Activated B cell treated with CpG ODN at 0.5 μM for 24 hours (primary cell): ENCODE data around the gene ZNF595. TPM values are rescaled to one million over a fixed set of nuclear protein-coding genes. Genes with fewer than 3 reads are reported as not detected.
A peak's percentile ranks its signal among the peaks of the same experiment; 100 is the strongest.

ENCODE experiments used
- ATAC-seq: fragments of 200-7000 bp; cut with Tn5 transposase; one replicate; pipeline ENCODE4 v1.10.0; 2021; ENCODE audit warnings: low read depth, mild to moderate bottlenecking, moderate library complexity
- CTCF ChIA-PET: fragments of 350-600 bp; sonication (Branson Sonifier 250); formaldehyde crosslinking; loops from one replicate; lab custom pipeline; 2021; ENCODE audit warnings: antibody characterized with exemption; lab: Charles Lee
- POLR2A ChIA-PET: fragments of 350-600 bp; sonication (Branson Sonifier 250); formaldehyde crosslinking; loops from one replicate; lab custom pipeline; 2021; ENCODE audit warnings: antibody characterized with exemption; lab: Charles Lee
- DNase-seq: peaks from one replicate; pipeline ENCODE4 v3.0.0; 2022
- H3K27ac Mint-ChIP-seq: one replicate; pipeline ENCODE4 v1.8.0; 2020; ENCODE audit warnings: mixed read lengths
- H3K27me3 Mint-ChIP-seq: one replicate; pipeline ENCODE4 v1.8.0; 2021; ENCODE audit warnings: mixed read lengths
- H3K36me3 Mint-ChIP-seq: one replicate; pipeline ENCODE4 v1.8.0; 2021; ENCODE audit warnings: low read depth, mixed read lengths
- H3K4me1 Mint-ChIP-seq: one replicate; pipeline ENCODE4 v1.8.0; 2021; ENCODE audit warnings: mixed read lengths
- H3K4me3 Mint-ChIP-seq: one replicate; pipeline ENCODE4 v1.8.0; 2020; ENCODE audit warnings: mild to moderate bottlenecking, mixed read lengths
- H3K9me3 Mint-ChIP-seq: one replicate; pipeline ENCODE4 v1.8.0; 2020; ENCODE audit warnings: mixed read lengths
- intact Hi-C: fragments of 100-400 bp; cut with micrococcal nuclease; formaldehyde crosslinking; loops from one replicate; pipeline ENCODE4 v1.15.1; 2024
- total RNA-seq: library from RNA; stranded (reverse); gene quantifications from 2 replicates; pipeline ENCODE4 v1.2.3, GENCODE V29; 2022
- TF ChIP-seq, protein P1 (sequence below): fragments of 200-600 bp; IDR thresholded peaks from one replicate; pipeline ENCODE4 v1.8.0; 2022; ENCODE audit warnings: antibody characterized with exemption, mild to moderate bottlenecking

The ZNF595 gene
- total RNA-seq, 1 donor from 2014 or later, result 17.4 TPM

DNA sequence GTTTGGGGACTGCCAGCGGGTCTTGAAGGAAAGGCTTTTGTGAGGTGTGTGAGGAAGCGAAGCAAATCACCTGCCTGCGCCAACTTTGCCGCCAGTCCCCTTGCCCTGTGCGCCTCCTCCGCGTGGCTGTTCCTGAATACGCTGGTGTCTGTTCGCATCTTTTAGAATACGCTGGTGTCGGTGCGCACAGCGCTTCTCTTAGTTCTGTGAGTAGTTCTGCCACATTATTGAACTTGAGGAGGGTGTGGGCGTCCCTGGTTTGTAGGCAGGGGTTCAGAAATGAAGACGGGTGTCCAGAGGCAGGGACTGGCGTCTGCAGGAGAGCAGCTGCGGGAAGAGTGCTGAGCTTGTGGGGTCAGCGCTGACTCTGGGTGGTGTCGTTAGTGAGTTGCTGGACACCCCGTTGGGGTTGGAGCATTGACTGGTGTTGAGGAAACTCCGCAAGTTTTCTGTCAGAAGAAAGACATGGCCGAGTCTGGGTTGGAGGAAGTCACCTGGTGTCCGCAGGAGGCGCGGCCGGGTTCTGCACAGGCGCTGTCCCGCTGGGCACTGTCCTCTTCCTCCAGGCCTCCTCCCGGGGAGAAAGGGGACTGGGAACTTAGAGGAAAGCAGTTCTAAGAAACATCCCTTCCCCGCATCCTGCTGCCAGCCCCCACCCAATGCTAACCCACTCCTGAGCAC lies 72.1 kb downstream of the ZNF595 start:
- Mint-ChIP-seq H3K27me3 (no peaks in the 10 kb centered on the region), H3K36me3 (peaks cover 30% of the 10 kb centered on the region), H3K9me3 (peaks cover 16% of the 10 kb centered on the region), H3K27ac (peak overlapping the region; percentile 99), H3K4me3 (peak overlapping the region; percentile 100), H3K4me1 (peaks cover 32% of the 10 kb centered on the region)
- peak; percentile 2 for ATAC-seq
- POLR2A ChIA-PET, result interaction anchor here (0.9 to 1.8 kb wide), 6 partner anchors 11 to 549 kb away, joined by 4 to 12 read pairs (median 6); partner anchors contain the start of genes ATP5ME, MYL5 and ZNF141
- no peak for DNase-seq
- intact Hi-C loops, result no loop called here
- TF ChIP-seq, protein P1, sequence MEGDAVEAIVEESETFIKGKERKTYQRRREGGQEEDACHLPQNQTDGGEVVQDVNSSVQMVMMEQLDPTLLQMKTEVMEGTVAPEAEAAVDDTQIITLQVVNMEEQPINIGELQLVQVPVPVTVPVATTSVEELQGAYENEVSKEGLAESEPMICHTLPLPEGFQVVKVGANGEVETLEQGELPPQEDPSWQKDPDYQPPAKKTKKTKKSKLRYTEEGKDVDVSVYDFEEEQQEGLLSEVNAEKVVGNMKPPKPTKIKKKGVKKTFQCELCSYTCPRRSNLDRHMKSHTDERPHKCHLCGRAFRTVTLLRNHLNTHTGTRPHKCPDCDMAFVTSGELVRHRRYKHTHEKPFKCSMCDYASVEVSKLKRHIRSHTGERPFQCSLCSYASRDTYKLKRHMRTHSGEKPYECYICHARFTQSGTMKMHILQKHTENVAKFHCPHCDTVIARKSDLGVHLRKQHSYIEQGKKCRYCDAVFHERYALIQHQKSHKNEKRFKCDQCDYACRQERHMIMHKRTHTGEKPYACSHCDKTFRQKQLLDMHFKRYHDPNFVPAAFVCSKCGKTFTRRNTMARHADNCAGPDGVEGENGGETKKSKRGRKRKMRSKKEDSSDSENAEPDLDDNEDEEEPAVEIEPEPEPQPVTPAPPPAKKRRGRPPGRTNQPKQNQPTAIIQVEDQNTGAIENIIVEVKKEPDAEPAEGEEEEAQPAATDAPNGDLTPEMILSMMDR, result no peak
- CTCF ChIA-PET, result interaction anchor here (2.6 kb wide), 1 partner anchor 117 kb away, joined by 7 read pairs; no protein-coding TSS in a partner anchor

GRCh38 chr4:125833-126232 lies 72.7 kb downstream of the ZNF595 start:
- DNase-seq (no peak), ATAC-seq (no peak)
- POLR2A ChIA-PET, result no interaction called here
- CTCF ChIA-PET, result no interaction called here
- TF ChIP-seq, protein P1, result no peak
- H3K4me3 Mint-ChIP-seq, result peak overlapping the region; percentile 100
- H3K27me3 Mint-ChIP-seq, result no peaks in the 10 kb centered on the region
- intact Hi-C loops, result no loop called here
- H3K9me3 Mint-ChIP-seq, result peaks cover 12% of the 10 kb centered on the region
- H3K36me3 Mint-ChIP-seq, result peaks cover 29% of the 10 kb centered on the region
- H3K27ac Mint-ChIP-seq, result peak overlapping the region; percentile 99
- peaks cover 32% of the 10 kb centered on the region for H3K4me1 Mint-ChIP-seq

DNA sequence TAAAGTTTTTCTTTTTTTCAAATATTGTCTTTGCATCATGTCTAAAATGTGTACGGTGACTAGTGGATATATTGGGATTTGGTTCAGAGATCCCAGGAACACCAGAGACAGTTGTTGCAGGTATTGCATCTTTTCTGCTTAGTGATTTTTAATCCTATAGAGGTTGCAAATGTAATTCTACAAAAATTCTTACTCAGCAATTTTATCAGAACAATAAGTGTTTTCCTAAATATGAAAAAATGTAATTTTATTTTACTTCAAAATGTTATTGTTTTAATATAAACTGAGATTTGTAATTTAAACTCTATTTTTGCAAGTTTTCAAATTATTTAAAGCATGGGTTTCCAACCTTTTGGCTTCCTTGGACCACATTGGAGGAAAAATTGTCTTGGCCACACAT lies 79.4 kb downstream of the ZNF595 start:
- TF ChIP-seq, protein P1, result no peak
- intact Hi-C loops, result no loop called here
- Mint-ChIP-seq H3K4me3 (no peak overlapping the region), H3K27me3 (no peaks in the 10 kb centered on the region), H3K36me3 (peaks cover 36% of the 10 kb centered on the region), H3K4me1 (peaks cover 4% of the 10 kb centered on the region), H3K27ac (no peak overlapping the region), H3K9me3 (peaks cover 13% of the 10 kb centered on the region)
- ChIA-PET POLR2A (no interaction called here), CTCF (no interaction called here)
- ATAC-seq (no peak), DNase-seq (no peak)

Other genes with a start within 250 kb of the ZNF595 start
- gene ZNF718, start 71.2 kb downstream of the ZNF595 start, total RNA-seq, result 9.3 and 10.9 TPM in 2 replicates